Fibroblast of villous mesenchyme (primary cell): Measurements from ENCODE around the gene REXO2. TPM values are rescaled to one million over a fixed set of nuclear protein-coding genes. Genes with fewer than 3 reads are reported as not detected.

Experiments used
- DNase-seq: peaks from one replicate; pipeline ENCODE4 v3.0.0-alpha.2; 2010; ENCODE audit warnings: low read depth
- H3K4me3 ChIP-seq: 2 replicates; pipeline ENCODE4 v1.5.1; 2011; ENCODE audit warnings: low read depth, mild to moderate bottlenecking, low read length
- CTCF ChIP-seq: IDR thresholded peaks from 2 replicates; pipeline ENCODE4 v1.5.1; 2012; ENCODE audit warnings: low read depth, mild to moderate bottlenecking, low read length; ENCODE audit not compliant: insufficient read depth
- total RNA-seq: library from RNA; depleted of rRNA; stranded (reverse); fragments of >200 nt; gene quantifications from 2 replicates; pipeline ENCODE4 v1.2.3, GENCODE V29; 2012

The REXO2 gene
- total RNA-seq, 1 donor = 174 TPM

DNA sequence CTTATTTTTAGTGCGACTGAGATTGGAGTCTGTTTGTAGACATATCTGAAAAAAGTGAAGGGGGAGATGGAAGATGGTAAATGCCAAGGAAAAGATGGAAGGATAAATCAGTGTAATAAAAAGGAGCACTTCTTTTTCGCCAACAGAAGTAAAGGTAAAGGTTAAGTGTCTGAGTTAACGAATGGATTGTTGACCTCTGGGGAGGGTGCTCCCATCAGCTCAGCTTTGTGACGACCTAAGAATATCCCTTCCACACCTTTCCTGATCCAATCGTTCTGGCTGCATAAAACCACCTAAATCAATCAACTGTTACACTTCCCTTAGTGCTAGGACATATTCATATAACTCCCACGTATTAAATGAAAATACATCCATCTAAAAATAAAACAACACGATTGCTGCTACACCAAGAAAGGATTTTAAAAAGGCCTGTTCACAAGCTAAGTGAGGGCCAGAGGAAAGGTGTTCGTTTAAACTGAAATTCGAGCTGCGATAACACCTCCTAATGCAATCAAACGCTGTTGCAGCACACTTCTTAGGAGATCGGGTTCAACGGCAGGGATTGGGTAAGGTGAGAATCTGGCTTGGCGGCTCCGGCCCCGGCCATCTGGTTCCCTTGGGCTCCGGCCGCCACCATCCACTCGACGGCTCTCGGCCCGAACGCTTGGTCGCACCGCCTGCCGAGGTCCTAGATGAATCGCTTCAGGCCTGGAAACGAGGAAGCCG is 39.6 kb upstream of the REXO2 start:
- TF ChIP-seq CTCF = no peak
- H3K4me3 ChIP-seq = peak overlapping the region; percentile 90
- DNase-seq = peak; percentile 79

DNA sequence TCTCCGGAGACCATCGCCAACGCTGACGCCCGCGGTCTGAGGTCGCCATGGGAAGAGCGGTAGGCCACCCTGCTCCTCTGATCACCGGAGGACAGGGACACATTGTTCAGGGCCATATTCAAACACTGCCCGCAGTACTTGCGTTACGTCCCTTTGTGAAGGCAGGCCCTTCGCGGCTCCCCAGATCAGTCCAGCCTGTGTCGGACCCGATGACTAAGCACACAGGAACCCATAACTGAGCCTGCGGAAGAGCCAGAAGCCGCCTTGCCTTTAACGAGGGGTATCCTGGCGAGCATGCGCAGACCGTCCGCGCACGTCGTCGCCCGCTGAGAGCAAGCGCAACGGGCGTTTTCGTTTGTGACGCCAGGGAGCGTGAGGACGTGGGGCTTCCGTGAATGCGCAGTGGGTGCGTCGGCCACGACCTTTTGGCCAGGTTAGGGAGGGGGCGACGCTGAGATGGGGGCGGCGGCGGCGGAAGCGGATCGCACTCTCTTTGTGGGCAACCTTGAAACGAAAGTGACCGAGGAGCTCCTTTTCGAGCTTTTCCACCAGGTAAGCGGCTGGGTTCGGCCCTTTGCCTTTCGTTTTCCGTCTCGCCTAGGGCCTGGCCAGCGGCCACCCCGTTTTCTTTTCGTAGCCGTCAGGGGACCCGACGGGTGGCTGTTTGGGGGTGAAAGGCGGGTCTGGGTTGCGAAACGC is 38.9 kb upstream of the REXO2 start, which contains the start of the genes C11orf71 and RBM7:
TSS of gene C11orf71 (minus strand) at position 296 of the 699 bp plus-strand sequence. CDS start at position 116, 180 bp downstream.
TSS of gene RBM7 (plus strand) at position 451 of the 699 bp plus-strand sequence. CDS start at position 457, 6 bp downstream.
- no peak for TF ChIP-seq CTCF
- H3K4me3 ChIP-seq = peak within 1 kb of the TSS; percentile 90
- DNase-seq = peak; percentile 99

- no peak for TF ChIP-seq CTCF
- DNase-seq = no peak
- H3K4me3 ChIP-seq = peak overlapping the region; percentile 90
Measured at GRCh38 chr11:114400915-114401223, 38.4 kb upstream of the REXO2 start.

DNA sequence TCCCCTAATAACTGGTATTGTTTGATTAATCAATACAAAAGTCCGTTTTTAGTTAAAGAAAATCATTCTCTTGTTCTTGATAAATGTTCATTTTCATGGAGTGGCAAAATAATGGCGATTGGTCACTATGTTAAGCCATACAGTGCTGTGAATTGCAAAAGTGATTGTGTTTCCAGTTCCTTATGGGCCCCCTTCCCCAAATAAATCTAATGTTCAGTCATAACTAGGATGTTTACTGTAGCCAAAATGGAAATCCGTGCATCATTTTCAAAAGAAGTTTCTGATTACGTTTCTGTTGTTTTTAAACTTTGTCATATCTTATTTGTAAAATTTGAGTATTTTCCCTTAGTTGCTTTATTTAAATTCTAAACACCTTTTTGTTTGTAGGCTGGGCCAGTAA is 38.0 kb upstream of the REXO2 start:
- no peak for TF ChIP-seq CTCF
- DNase-seq = peak; percentile 34
- H3K4me3 ChIP-seq = peak overlapping the region; percentile 90

DNA sequence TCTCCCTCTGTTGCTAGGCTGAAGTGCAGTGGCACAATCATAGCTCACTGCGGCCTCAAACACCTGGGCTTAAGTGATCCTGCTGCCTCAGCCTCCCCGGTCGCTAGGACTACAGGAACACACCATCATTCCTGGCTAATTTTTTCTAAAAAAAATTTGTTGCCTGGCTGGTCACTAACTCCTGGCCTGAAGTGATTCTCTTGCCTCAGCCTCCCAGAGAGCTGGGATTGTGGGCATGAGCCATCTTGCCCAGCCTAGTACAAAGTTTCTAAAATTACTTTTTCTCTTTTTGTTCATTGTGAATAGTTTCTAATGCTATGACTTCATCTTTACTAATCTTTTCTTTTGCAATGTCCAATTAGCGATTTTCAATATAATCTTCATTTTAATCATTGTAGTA is 26.3 kb upstream of the REXO2 start:
- DNase-seq = no peak
- H3K4me3 ChIP-seq = no peak overlapping the region
- TF ChIP-seq CTCF = no peak

DNA sequence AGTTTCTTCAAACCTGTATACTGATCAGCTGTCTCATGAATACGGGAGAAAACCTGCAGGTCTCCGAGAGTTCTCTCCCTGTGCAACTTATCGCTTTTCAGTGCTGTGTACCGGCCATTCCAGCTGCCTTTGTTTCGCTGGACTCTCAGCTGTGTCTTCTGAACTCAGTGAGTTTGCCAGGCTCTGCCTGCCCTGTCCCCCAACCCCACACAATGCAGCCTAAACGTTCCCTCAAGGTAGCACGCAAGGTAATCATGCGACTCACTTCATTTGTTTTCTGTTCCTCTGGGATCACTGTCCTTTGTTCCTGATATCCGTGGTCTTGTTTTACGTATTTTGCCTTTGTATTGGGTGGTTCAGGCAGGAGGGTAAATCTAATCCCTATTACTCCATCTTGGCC is 25.3 kb upstream of the REXO2 start:
- no peak for DNase-seq
- H3K4me3 ChIP-seq = no peak overlapping the region
- TF ChIP-seq CTCF = no peak
